ENCODE results near the gene EHMT2.

DNA sequence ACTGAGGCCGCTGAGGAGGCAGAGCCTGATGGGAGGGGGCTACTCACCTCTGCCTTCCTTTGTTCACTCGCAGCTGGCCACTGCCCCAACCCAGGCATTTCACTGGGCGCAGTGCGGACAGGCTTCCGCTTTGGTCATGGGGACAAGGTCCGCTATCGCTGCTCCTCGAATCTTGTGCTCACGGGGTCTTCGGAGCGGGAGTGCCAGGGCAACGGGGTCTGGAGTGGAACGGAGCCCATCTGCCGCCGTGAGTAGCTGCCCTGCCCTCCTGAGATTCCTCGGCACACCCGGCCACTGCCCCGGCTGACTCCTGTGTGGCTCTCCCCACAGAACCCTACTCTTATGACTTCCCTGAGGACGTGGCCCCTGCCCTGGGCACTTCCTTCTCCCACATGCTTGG is 36.0 kb upstream of the EHMT2 start:
- TF ChIP-seq, protein P1, sequence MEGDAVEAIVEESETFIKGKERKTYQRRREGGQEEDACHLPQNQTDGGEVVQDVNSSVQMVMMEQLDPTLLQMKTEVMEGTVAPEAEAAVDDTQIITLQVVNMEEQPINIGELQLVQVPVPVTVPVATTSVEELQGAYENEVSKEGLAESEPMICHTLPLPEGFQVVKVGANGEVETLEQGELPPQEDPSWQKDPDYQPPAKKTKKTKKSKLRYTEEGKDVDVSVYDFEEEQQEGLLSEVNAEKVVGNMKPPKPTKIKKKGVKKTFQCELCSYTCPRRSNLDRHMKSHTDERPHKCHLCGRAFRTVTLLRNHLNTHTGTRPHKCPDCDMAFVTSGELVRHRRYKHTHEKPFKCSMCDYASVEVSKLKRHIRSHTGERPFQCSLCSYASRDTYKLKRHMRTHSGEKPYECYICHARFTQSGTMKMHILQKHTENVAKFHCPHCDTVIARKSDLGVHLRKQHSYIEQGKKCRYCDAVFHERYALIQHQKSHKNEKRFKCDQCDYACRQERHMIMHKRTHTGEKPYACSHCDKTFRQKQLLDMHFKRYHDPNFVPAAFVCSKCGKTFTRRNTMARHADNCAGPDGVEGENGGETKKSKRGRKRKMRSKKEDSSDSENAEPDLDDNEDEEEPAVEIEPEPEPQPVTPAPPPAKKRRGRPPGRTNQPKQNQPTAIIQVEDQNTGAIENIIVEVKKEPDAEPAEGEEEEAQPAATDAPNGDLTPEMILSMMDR (IDR thresholded peaks at IDR 0.05; ENCODE audit: low read depth, low read length, missing input control), result no peak
- TF ChIP-seq RAD21 (IDR thresholded peaks at IDR 0.05), result no peak
- no peak for TF ChIP-seq YY1 (IDR thresholded peaks at IDR 0.05)
- no peak for TF ChIP-seq MAX (IDR thresholded peaks at IDR 0.05)
- TF ChIP-seq HNF4G (IDR thresholded peaks at IDR 0.05), result no peak
- no peak for TF ChIP-seq TAF1 (conservative IDR thresholded peaks at IDR 0.05)
- no peak for TF ChIP-seq SP1 (IDR thresholded peaks at IDR 0.05)
- TF ChIP-seq, protein P2, sequence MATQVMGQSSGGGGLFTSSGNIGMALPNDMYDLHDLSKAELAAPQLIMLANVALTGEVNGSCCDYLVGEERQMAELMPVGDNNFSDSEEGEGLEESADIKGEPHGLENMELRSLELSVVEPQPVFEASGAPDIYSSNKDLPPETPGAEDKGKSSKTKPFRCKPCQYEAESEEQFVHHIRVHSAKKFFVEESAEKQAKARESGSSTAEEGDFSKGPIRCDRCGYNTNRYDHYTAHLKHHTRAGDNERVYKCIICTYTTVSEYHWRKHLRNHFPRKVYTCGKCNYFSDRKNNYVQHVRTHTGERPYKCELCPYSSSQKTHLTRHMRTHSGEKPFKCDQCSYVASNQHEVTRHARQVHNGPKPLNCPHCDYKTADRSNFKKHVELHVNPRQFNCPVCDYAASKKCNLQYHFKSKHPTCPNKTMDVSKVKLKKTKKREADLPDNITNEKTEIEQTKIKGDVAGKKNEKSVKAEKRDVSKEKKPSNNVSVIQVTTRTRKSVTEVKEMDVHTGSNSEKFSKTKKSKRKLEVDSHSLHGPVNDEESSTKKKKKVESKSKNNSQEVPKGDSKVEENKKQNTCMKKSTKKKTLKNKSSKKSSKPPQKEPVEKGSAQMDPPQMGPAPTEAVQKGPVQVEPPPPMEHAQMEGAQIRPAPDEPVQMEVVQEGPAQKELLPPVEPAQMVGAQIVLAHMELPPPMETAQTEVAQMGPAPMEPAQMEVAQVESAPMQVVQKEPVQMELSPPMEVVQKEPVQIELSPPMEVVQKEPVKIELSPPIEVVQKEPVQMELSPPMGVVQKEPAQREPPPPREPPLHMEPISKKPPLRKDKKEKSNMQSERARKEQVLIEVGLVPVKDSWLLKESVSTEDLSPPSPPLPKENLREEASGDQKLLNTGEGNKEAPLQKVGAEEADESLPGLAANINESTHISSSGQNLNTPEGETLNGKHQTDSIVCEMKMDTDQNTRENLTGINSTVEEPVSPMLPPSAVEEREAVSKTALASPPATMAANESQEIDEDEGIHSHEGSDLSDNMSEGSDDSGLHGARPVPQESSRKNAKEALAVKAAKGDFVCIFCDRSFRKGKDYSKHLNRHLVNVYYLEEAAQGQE (IDR thresholded peaks at IDR 0.05), result no peak
- TF ChIP-seq FOXA1 (IDR thresholded peaks at IDR 0.05), result no peak
- TF ChIP-seq EGR1 (IDR thresholded peaks at IDR 0.05; ENCODE audit: low read depth in 2 of 2), result no peak
- TF ChIP-seq RXRA (IDR thresholded peaks at IDR 0.05), result no peak

Measured in liver (tissue), 3 donors.